ENCODE results near the gene TMEM14C.
A peak's percentile ranks its signal among the peaks of the same experiment; 100 is the strongest.
"Not testable (repeated sequence)": the region's sequence is repeated elsewhere in the genome, so short reads cannot be mapped to it uniquely, and the experiment has no call there.

TMEM14C gene

DNA sequence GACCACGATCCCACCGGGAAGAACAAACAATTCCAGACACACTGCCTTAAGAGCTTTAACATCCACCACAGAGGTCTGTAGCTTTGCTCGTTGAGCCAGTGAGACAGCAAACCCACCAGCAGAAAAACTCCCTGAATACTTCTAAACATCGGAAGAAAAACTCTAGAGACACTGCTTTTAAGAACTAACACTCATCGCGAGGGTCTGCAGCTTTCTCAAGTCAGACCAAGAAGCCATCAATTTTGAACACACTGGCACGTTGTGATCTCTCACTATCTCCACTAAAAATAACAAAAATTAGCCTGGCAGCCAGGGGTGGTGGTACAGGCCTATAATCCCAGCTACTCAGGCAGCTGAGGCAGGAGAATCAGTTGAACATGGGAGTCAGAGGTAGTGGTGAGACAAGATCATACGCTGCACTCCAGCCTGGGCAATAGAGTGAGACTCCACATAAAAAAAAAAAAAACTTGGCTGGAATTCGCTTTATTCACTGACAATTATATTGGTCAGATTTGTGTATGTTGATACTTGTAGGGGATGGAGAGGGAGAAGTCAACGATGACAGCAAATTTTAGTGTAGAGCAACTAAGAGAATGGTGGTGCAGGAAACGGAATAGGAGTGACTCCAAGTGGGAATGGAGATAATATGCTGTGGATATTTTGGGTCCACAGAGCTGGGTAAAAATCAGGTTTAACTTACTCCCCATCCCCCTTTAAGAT is 860 bp upstream of the TMEM14C start:
- DNase-seq = no peak

DNA sequence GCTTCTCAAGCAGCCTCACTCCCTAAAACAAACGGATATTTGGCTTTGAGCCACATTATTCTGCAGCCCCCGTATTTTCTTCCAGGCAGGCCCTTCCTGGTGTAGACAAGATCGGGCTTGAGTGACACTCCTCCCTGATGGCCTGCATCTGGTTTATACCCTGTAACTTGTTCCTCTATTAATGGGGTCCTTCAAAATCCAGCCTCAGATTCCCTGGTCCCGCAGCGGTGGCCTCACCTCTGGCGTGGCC is 375 bp upstream of the TMEM14C start:
- no peak for DNase-seq

DNA sequence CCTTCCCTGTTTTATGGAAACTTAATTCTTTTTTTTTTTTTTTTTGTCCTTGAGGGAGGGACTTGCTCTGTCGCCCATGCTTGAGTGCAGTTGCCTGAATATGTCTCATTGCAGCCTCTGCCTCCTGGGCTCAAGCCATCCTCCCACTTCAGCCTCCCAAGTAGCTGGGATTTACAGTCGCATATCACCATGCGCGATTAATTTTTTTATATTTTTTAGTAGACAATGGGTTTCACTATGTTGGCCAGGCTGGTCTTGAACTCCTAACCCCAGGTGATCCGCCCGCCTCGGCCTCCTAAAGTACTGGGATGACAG is 654 bp downstream of the TMEM14C start:
- DNase-seq = no peak

DNA sequence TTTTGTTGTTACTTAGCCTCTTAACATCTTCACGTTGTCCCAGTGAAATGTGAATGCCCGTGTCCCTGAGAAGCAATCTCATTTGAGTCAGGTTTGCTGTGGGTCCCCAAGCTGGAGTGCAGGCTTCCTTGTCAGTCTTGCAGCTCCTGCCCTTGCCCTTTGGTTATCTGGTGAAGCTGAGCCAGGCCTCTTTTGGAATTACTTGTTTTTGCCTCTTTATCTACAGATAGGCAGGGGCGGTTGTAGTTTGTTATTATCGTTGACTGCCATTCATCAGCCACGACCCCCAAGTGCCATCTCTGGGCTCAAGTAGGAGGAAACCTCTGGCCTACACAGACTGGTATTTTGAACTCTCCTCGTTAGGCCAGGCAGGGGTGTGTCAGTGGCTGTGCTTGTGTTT is 2.2 kb downstream of the TMEM14C start:
- no peak for DNase-seq

DNA sequence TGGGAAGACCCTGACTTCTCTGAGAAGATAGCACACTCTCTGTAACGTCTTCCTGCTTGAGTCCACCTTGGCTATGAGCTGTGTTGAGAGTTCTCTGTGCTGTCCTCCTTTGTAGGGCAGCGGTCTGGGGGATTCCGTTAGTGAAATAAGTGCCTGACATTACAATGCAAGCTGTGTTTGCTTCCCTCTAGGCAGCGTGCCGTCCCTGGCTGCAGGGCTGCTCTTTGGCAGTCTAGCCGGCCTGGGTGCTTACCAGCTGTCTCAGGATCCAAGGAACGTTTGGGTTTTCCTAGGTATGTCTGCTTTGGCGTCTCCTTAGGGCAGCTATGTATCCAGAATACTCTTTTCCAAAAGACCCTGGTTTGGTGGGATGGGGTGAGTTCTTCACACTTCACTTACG is 2.8 kb downstream of the TMEM14C start:
- DNase-seq = no peak

DNA sequence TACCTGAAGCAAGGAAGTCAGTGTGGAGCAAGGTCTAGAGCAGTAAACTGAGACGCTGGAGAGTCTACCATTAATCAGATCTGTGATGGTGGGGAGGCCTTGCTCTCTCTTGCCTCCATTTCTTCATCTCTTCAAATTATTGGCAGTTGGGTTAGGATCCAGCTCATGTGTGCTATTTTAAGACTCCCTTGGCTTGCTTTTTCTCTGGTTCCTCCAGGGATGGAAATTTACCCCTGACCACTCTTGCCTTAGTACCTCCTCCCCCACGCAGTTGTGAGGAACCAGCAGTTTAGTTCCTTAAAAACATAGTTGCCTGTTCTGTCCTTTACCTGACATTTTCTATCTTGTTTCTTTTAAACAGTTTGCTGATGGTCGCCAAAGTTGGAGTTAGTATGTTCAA is 7.4 kb downstream of the TMEM14C start:
- no peak for DNase-seq

DNA sequence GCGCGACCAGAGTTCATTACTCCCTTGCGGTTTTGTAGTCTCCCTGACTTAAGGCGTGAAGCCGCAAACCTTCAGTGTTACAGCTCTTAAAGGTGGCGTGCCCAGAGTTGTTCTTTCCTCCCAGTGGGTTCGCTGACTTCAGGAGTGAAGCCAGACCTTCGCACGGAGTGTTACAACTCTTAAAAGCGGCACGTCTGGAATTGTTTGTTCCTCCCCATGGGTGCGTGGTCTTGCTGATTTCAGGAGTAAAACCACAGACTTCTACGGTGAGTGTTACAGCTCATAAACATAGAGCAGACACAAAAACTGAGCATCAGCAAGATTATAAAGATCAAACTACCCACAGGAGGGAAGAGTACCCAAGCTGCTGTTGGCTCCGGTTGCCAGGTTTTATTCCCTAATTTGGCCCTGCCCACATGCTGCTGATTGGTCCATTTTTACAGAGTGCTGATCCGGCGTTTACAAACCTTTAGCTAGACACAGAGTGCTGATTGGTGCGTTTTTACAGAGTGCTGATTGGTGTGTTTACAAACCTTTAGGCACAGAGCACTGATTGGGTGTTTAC is 10.4 kb downstream of the TMEM14C start:
- DNase-seq = no peak

DNA sequence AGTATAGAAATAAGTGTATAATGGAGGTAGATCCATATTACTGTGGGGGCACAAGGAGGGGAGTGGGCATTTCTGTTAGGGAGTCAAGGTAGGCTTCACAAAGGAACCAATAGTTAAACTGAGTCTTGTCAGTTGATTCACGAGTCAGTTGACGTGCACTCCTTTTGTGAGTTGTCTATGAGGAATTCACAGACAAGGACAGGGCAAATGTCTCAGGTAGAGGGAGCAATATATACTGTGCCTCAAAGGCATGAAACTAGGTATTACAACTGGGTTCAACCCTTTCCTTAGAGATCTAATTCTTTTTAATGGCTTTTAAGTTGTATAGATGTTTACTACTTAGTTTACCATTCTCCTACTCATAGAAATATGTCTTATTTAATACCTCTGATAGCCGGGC is 11.0 kb downstream of the TMEM14C start:
- DNase-seq = no peak

DNA sequence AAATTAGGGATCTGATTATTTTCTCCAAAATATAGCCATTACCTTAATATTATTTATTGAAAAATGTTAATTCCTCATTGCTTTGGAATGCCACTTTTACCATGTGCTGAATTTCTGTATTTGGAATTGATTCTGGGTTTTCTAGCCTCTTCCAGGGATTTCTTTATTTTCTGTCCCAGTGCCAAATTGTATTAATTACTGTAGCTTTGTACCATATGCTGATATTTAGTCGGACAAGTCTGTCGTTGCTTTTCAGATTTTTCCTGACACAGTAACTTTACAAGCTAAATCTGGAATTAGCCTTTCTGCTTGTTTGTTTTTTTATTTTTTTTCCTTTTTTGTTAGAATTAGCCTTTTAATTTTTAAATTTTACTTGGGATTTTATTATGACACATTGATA is 13.9 kb downstream of the TMEM14C start:
- DNase-seq = no peak

DNA sequence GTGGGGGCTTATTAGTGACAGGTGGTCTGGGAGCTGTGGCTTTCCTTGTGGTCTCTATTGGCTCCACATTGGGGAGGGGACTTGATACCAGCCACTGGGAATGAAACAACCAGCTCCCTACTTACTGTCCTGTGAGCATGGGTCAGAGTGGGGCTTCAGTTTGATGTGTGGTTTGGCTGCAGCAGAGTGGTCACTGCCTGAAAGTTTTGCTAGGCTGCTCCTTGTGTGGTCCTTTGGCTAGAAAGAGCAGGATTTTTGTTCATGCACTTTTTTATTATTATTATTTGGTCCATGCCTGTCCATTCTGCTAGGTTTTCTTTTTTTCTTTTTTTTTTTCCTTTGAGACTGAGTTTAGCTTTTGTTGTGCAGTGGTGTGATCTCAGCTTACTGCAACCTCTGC is 17.2 kb downstream of the TMEM14C start:
- DNase-seq = no peak

DNA sequence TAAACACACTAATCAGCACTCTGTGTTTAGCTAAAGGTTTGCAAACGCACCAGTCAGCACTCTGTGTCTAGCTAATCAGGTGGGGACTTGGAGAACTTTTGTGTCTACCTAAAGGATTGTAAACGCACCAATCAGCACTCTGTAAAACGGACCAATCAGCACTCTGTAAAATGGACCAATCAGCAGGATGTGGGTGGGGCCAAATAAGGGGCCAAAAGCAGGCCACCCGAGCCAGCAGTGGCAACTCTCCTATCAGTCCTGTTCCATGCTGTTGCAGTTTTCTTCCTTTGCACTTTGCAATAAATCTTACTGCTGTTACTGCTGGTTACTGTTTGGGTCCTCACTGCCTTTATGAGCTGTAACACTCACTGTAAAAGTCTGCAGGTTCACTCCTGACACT is 18.8 kb downstream of the TMEM14C start:
- not testable (repeated sequence) for DNase-seq

DNA sequence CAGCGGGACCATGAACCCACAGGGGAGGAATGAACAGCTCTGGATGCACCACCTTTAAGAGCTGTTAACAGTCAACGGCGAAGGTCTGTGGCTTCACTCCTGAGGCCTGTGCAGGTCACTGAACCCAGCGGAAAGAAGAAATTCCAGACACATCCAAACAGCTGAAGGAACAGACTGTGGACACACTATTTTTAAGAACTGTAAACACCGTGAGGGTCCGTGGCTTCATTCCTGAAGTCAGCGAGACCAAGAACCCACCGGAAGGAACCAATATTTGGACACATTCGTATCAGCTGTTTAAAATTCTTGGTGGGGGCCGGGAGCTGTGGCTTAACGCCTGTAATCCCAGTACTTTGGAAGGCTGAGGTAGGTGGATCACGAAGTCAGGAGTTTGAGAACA is 19.4 kb downstream of the TMEM14C start:
- no peak for DNase-seq

DNA sequence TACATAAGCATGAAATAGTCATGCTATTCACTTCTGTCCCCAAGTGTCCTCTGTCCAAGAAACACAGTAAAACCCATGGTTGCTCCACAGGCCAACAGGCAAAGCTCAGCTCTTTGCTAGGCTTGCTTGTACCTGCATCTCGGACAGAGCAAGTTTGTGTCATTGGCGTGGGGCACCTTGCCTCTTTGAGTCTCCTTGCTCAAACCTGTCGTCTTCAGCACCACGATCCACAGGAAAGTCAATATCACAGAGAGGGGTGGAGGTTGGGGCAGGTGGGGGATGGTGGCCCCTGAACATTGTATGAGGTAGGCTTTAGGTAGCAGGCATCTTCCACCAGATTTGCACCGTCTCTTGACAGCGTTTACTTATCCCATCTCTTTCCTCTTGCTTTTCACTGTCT is 20.6 kb downstream of the TMEM14C start:
- no peak for DNase-seq

DNA sequence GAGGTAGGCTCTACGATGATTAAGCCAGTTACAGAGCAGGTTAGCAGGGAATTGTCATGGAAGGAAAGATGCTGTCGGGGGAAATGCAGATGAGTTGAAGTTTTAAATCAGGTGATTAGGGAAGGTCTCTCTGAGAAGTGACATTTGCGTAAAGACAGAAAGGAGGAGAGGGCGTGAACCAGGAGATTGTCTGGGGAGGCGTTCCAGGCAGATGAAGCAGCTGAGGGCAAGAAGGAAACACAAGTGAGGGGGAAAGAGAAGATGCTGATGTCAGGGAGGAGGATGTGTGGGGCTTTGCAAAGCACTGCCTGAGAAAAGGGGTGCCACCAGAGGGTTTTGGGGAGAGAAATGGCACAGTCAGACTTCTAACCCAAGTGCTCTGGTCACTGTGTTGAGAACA is 22.2 kb downstream of the TMEM14C start:
- no peak for DNase-seq

DNA sequence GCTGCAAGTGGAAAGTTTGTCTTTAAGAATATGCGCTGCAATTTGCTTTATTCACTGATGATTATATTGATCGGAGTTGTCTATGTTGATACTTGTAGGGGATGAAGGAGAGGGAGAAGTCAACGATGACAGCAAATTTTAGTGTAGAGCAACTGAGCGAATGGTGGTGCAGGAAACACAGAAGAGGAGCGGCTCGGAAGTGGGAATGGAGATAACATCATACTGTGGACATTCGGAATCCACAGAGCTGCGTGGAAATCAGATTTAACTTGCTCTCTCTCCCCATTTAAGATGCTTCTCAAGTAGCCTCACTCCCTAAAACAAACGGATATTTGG is 24.0 kb downstream of the TMEM14C start:
- no peak for DNase-seq

DNA sequence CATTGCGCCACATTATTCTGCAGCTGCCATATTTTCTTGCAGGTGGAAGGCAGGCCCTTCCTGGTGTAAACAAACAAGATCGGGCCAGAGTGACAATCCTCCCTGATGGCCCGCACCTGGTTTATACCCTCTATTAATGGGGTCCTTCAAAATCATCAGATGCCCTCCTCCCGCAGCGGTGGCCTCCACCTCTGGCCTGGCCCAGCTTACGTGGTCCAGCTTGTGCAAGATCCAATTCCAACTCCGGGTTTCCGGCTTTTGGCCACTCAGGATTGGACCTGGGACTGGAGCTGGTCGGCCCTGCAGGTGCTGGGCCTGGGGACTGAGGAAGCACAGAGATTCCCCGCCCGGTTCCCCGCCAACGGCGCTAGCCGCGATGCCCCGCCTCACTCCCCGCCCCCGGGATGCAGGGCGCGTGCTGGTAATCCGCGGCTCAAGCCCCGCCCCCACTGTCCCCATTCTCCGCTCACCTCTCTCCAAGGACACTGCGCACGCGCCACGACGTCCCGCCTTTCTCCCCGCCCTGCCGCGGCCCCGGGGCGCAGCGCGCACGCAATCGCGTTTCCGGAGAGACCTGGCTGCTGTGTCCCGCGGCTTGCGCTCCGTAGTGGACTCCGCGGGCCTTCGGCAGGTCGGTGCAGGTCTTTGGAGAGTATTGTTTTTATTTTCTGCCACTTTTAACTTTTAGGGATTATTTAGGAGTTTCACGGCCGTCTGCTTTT is 24.5 kb downstream of the TMEM14C start, which contains the start of gene TMEM14B:
TSS of gene TMEM14B (plus strand) at position 555 of the 722 bp plus-strand sequence. CDS start 1,441 bp downstream, outside the sequence.
- DNase-seq = peak; percentile 99

DNA sequence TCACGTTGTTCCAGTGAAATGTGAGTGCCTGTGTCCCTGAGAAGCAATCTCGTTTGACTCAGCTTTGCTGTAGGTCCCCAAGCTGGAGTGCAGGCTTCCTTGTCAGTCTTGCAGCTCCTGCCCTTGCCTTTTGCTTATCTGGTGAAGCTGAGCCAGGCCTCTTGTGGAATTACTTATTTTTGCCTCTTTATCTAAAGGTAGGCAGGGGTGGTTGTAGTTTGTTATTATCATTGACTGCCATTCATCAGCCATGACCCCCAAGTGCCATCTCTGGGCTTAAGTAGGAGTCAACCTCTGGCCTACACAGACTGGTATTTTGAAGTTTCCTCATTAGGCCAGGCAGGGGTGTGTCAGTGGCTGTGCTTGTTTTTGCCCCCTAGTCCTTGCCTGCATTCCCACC is 26.9 kb downstream of the TMEM14C start:
- no peak for DNase-seq

DNA sequence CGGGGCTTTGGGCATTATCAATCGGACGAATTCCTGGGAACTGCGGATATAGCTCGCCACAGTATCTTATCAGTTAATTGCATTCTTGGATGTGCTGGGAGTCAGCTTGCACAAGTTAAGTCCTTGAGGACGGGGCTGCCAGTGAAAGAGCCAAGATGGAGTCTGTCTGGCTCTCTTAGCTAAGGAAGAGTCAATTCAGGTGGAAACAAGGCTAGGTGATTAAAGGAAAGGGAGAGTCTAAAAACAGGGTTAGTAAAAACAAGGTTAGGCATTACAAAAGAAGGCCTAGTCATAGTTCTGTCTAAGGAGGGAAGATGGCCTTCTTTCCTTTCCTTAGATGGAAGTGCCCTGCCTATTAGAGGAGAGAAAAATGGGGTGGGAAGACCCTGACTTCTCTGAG is 27.7 kb downstream of the TMEM14C start:
- DNase-seq = not testable (repeated sequence)

DNA sequence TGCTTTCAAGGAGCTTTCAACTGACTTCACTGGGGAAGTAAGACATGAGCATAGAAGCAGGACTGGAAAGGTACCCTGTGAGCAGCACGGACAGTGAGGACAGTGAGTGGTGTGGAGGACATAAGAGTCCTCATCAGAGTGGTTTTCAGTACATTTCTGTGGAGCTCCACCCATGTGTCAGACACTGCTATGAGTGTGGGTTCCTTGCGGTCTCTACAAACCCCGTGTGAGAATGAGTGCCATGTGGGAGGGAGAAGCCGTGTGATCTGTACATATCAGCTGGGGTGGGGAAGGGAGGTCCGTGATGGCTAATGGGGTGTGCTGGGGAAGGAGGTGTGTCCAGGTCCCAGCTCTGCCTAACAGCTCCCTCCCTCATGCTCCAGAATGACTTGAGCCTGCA is 28.9 kb downstream of the TMEM14C start:
- not testable (repeated sequence) for DNase-seq

DNA sequence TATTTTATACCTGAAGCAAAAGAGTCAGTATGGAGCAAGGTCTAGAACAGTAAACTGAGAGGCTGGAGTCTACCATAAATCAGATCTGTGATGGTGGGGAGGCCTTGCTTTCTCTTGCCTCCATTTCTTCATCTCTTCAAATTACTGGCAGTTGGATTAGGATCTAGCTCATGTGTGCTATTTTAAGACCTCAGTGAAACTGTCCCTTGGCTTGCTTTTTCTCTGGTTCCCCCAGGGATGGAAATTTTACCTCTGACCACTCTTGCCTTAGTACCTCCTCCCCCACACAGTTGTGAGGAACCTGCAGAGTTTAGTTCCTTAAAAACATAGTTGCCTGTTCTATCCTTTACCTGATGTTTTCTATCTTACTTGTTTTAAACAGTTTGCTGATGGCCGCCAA is 33.2 kb downstream of the TMEM14C start:
- no peak for DNase-seq

DNA sequence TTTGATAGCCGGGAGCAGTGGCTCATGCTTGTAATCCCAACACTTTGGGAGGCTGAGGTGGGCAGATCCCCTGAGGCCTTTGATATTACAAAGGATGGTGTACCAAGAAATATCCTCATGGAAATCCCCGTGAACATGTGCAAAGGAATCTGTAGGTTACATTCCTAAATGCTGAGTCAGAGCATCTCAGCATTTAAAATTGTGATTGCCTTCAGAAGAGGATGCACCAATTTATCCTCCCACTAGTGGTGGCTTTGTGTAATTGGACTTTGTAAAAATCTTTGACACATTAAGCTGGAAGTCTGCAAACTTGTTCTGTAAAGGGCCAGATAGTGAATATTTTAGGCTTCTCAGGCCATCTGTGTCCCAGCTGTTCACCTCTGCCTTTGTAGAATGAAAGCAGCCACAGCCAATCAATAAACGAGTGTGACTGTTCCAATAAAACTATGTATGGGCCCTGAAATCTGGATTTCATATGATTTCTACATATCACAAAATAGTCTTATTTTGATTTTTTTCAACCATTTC is 36.5 kb downstream of the TMEM14C start:
- no peak for DNase-seq

DNA sequence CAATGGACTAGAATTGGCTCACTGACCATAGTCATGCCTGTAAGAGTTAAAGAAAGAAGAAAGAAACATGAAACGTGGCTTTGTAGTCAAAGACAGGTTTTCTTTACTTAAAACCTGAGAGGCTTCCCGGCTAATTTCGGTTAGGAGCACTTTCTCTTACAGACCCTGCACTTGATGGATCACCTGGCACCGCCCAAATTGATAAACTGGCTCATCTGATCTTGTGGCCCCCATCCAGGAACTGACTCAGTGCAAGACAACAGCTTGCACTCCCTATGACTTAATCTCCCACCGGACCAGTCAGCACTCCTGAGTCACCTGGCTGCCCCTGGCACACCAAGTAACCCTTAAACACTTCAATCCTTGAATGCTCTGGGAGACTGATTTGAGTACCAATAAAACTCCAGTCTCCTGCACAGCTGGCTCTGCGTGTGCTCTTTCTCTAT is 37.0 kb downstream of the TMEM14C start:
- no peak for DNase-seq

DNA sequence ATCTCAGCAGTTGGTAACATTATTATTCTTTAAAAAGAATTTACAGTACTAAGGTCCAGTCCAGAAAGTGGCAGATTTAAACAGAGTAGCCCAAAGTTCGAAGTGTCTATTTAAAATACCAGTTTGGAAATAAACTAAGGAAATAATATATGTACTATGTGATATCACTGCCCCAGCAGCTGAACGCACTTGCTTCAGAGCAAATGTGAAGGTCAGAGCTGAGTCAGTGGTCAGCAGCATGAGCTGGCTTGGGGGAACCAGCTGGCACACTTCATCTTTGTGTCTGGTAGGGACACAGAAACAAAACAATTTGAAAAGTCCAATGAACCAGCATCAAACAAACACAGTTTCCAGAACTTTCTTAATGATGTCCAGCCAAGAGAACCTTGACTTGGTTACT is 40.1 kb downstream of the TMEM14C start:
- DNase-seq = no peak

DNA sequence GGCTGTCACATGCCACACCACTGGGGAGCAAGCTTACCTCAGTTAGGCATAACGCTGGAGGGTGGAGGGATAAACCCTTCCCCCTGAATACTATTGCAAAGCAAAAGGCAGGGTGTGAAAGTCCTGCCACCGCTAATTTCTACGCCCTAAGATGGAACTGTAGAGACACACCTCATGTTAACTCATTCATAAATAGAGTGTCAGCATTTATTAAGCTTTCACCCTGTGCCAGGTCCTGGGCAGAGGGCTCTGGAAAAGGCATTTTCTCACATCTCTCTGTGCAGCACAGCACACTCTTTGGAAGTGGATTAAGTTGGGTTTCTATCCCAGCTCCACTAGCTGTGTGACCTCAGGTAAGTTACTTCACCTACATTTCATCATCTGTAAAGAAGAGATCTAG is 46.5 kb downstream of the TMEM14C start:
- DNase-seq = no peak
